ENCODE data around the gene SSH2. TPM values are rescaled to one million over a fixed set of nuclear protein-coding genes. Genes with fewer than 3 reads are reported as not detected.
"Not testable (repeated sequence)": the region's sequence is repeated elsewhere in the genome, so short reads cannot be mapped to it uniquely, and the experiment has no call there.

The SSH2 gene
- total and polyA plus RNA-seq, 5 experiments from 2014 or later, result 27.1 to 73.9 (median 32.6) TPM

DNA sequence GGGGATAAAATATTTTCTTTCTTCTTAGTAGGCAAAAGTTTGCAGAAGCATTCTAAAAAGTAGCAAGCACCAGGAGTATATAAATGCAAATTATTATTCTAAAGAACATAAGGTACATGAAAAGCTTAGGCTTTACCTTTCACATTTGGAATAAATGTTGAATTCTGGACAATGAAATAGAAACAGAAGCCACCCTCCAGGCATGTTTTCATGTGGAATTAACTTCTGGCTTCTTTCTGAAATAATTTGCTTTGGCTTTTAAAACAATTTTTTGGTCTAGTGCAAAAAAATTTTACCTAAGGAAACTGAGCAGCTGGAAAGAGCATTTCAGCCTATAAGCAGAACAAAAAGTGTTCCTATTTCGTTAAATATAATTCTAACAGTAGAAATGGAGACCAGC is 197.8 kb downstream of the SSH2 start:
- DNase-seq (no peak), ATAC-seq (no peak)
- Mint-ChIP-seq H3K27ac (peak overlapping the region in 8 of 10 donors; percentile 3 to 99 (median 56)), H3K4me1 (peaks cover 31 to 77% (median 64%) of the 10 kb centered on the region in 4 donors), H3K36me3 (peaks cover 0 to 56% (median 15%) of the 10 kb centered on the region in 3 donors), H3K4me3 (no peak overlapping the region), H3K9me3 (peaks cover 0 to 13% (median 0%) of the 10 kb centered on the region in 9 donors), H3K27me3 (no peaks in the 10 kb centered on the region)
- POLR2A ChIA-PET, result interaction anchor here (0.6 to 2.3 kb wide), 2 partner anchors 9 to 11 kb away, joined by 3 to 12 read pairs; no protein-coding TSS in a partner anchor

DNA sequence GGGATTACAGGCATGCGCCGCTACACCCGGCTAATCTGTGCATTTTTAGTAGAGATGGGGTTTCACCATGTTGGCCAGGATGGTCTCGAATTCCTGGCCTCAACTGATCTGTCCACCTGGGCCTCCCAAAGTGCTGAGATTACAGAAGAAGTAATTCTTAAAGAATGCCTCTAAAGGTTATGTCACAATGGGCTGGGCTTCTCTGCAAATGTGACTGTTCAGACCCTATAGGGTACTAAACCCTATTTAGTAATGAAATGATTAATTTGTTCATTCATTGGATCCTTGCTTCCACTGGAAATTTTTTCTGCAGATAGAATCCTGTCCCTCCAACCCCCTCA is 198.5 kb downstream of the SSH2 start:
- Mint-ChIP-seq H3K4me3 (no peak overlapping the region), H3K4me1 (peaks cover 35 to 83% (median 70%) of the 10 kb centered on the region in 4 donors), H3K9me3 (peaks cover 0 to 13% (median 0%) of the 10 kb centered on the region in 9 donors), H3K27ac (peak overlapping the region in 5 of 10 donors; percentile 9 to 99 (median 48)), H3K36me3 (peaks cover 0 to 56% (median 15%) of the 10 kb centered on the region in 3 donors), H3K27me3 (no peaks in the 10 kb centered on the region)
- POLR2A ChIA-PET, result no interaction called here
- no peak for DNase-seq
- ATAC-seq, result no peak

DNA sequence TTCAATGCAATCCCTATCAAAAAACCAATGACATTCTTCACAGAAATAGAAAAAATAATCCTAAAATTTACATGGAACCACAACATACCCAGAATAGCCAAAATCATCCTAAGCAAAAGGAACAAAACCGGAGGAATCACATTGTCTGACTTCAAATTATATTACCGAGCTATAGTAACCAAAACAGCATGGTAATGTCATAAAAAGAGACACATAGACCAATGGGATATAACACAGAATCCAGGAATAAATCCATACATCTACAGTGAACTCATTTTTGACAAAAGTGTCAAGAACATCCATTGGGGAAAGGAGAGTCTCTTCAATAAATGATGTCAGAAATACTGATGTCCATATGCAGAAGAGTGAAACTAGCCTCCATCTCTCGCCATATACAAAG is 201.5 kb downstream of the SSH2 start:
- Mint-ChIP-seq H3K36me3 (peaks cover 0 to 33% (median 13%) of the 10 kb centered on the region in 3 donors), H3K4me1 (peaks cover 43 to 83% (median 76%) of the 10 kb centered on the region in 4 donors), H3K27ac (peak overlapping the region; percentile 51 to 99 (median 78)), H3K4me3 (peak overlapping the region in 2 of 10 donors; percentile 39 to 59), H3K27me3 (no peaks in the 10 kb centered on the region), H3K9me3 (peaks cover 0 to 13% (median 0%) of the 10 kb centered on the region in 9 donors)
- POLR2A ChIA-PET, result no interaction called here
- DNase-seq (no peak), ATAC-seq (no peak)

DNA sequence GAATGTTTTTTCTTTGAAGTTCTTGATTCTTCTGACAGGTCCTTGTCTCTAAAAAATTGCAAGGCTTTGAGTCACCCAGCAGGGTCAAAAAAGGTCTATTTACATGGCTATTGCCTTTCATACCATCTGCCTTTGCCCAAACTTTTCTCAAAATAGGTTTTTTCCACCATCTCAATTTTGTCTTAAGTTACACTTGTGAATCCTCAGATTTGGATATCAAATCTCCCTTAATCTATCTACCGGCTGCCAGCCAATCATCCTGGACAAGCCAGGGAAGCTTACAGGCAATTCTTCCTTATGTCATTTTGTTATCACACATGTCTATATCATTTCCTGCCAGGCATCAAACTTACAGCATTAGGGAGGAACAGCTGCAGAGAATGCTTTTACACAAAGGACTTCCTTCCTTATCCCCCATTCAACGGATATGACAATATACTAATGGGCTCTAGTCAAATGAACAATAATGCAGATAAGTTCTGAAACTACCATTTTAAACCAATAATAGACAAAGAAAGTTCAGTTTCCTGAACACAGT is 203.2 kb downstream of the SSH2 start:
- Mint-ChIP-seq H3K36me3 (peaks cover 0 to 20% (median 13%) of the 10 kb centered on the region in 3 donors), H3K27ac (peak overlapping the region; percentile 75 to 99 (median 94)), H3K4me1 (peaks cover 46 to 84% (median 78%) of the 10 kb centered on the region in 4 donors), H3K27me3 (no peaks in the 10 kb centered on the region), H3K9me3 (peaks cover 0 to 13% (median 0%) of the 10 kb centered on the region in 9 donors), H3K4me3 (peak overlapping the region in 9 of 10 donors; percentile 26 to 74 (median 56))
- ATAC-seq (peak; percentile 24 to 71), DNase-seq (peak in 5 of 10 donors; percentile 18 to 47 (median 39))
- POLR2A ChIA-PET, result interaction anchor here (1.1 to 1.8 kb wide), 3 partner anchors 20 to 35 kb away, joined by 3 to 7 read pairs (median 7); no protein-coding TSS in a partner anchor

DNA sequence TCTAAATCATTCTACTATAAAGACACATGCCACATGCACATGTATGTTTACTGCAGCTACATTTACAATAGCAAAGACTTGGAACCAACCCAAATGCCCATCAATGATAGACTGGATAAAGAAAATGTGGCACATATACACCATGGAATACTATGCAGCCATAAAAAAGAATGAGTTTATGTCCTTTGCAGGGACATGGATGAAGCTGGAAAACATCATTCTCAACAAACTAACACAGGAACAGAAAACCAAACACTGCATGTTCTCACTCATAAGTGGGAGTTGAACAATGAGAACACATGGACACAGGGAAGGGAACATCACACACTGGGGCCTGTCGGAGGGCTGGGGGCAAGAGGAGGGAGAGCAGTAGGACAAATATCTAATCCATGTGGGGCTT is 204.6 kb downstream of the SSH2 start:
- not testable (repeated sequence) for H3K27me3 Mint-ChIP-seq, ATAC-seq, DNase-seq
- peak overlapping the region in 7 of 10 donors; percentile 25 to 74 (median 53) for H3K4me3 Mint-ChIP-seq
- H3K27ac Mint-ChIP-seq, result peak overlapping the region; percentile 75 to 99 (median 94)
- POLR2A ChIA-PET, result interaction anchor here (0.7 to 4.9 kb wide), 4 partner anchors 13 to 36 kb away, joined by 4 to 80 read pairs (median 48); no protein-coding TSS in a partner anchor
- peaks cover 0 to 18% (median 16%) of the 10 kb centered on the region in 3 donors for H3K36me3 Mint-ChIP-seq
- H3K9me3 Mint-ChIP-seq, result peaks cover 0 to 13% (median 0%) of the 10 kb centered on the region in 9 donors
- peaks cover 53 to 92% (median 87%) of the 10 kb centered on the region in 4 donors for H3K4me1 Mint-ChIP-seq

DNA sequence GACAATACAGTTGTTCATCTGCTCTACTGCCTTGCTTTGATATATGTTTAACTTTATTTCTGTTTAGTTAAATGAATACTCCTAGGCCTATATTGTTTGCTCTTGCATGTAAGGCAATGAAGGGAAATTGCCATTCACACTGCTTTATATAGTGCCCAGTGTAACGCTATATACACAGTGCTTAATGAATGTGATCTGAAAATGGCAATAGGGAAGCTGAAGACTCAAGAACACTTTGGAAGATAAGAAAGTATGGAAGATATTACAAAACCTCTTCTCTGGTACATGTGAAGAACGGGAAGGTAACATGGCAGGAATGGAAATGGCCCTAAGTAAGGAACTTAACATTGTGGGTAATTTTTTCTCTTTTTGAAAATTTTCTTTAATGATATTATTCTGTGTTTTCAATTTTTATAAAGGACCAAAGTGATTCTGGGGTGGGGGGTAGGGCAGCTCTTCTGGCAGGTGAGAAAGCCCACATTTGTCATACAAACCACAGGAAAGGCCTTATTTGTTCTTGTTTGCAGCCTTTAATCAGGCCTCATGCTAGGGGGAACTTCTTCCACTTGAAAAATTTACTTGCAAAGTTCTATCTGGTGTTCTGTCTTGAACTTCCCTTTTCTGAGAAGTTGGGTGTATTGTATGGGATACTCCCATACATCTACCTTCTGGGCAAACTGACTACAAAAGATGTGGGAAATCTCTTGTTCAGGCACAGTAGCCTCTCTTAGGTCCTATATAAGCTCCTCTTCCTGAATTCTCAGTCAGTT is 206.6 kb downstream of the SSH2 start:
- Mint-ChIP-seq H3K9me3 (peaks cover 0 to 6% (median 0%) of the 10 kb centered on the region in 9 donors), H3K27me3 (no peaks in the 10 kb centered on the region), H3K36me3 (peaks cover 0 to 11% (median 10%) of the 10 kb centered on the region in 3 donors), H3K27ac (peak overlapping the region; percentile 86 to 99 (median 94)), H3K4me3 (peak overlapping the region; percentile 53 to 90 (median 76)), H3K4me1 (peaks cover 47 to 95% (median 86%) of the 10 kb centered on the region in 4 donors)
- POLR2A ChIA-PET, result interaction anchor here (0.5 to 4.9 kb wide), 19 partner anchors 9 to 597 kb away, joined by 3 to 80 read pairs (median 4); partner anchors contain the start of gene CORO6
- ATAC-seq (peak; percentile 52 to 55), DNase-seq (peak in 6 of 10 donors; percentile 4 to 54 (median 32))

DNA sequence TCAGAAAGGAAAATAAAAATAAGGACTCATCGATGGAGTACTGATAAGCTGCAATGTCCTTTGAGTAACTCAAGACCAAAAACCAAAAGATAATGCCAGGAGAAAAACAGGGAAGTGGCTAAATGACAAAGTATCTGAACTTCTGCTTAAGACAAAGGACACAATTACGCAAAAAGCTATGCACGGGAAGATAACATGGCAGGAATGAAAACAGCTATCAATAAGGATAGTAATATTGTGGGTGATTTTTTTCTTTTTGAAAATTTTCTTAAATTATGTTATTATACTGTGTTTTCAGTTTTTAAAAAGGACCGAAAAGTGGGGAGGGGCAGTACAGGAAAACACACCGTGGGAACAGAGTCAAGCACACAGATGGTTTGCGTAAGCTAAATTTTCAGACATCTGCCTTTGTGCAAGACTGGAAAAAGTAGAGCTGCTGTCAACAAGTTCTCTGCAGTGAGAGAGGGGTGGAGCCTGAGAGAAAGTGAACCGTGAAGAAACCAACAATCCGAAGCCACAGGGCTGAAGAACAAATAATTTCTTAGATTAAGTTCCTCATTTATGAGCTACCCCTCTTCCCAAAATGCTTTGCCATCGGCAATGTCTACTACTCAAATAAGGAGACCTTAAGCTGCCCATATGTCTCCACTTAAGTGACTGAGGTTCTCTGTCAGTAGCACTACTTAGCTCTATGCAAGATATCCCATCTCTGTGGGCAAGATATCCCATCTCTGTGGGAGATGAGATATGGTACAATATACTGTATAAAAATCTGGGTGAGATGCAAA is 207.4 kb downstream of the SSH2 start:
- Mint-ChIP-seq H3K27ac (peak overlapping the region; percentile 86 to 99 (median 94)), H3K4me1 (peaks cover 50 to 95% (median 86%) of the 10 kb centered on the region in 4 donors), H3K27me3 (no peaks in the 10 kb centered on the region), H3K9me3 (peaks cover 0 to 2% (median 0%) of the 10 kb centered on the region in 9 donors), H3K36me3 (peaks cover 0 to 9% (median 5%) of the 10 kb centered on the region in 3 donors), H3K4me3 (peak overlapping the region; percentile 53 to 90 (median 76))
- POLR2A ChIA-PET, result interaction anchor here (0.7 to 4.9 kb wide), 16 partner anchors 10 to 208 kb away, joined by 3 to 80 read pairs (median 4); partner anchors contain the start of gene CORO6
- DNase-seq, result peak in 9 of 10 donors; percentile 35 to 77 (median 57)
- peak; percentile 79 to 83 for ATAC-seq

DNA sequence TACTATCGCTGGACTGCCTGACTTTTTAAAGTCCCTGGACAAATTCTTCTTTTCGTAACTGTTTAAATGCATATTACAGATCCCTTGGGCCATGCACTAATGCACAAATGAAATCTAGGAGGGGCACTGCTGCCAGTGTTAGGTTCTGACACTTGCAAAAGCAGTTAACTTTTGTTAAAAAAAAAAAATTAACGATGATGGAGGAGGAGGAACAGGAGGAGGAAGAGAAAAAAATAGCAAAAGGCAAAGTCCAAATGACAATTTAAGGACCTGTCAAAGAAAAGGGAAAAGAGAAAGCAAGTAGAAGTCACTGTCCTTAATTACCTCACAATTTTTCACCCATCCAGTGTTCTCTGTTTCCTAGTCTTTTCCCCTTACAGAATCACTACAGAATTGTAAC is 209.5 kb downstream of the SSH2 start:
- Mint-ChIP-seq H3K36me3 (peaks cover 0 to 14% (median 9%) of the 10 kb centered on the region in 3 donors), H3K27me3 (no peaks in the 10 kb centered on the region), H3K27ac (peak overlapping the region in 9 of 10 donors; percentile 13 to 99 (median 94)), H3K9me3 (no peaks in the 10 kb centered on the region), H3K4me1 (peaks cover 53 to 95% (median 85%) of the 10 kb centered on the region in 4 donors), H3K4me3 (peak overlapping the region in 7 of 10 donors; percentile 8 to 65 (median 52))
- POLR2A ChIA-PET, result interaction anchor here (0.6 to 4.9 kb wide), 5 partner anchors 8 to 56 kb away, joined by 3 to 80 read pairs (median 7); no protein-coding TSS in a partner anchor
- DNase-seq (no peak), ATAC-seq (no peak)

DNA sequence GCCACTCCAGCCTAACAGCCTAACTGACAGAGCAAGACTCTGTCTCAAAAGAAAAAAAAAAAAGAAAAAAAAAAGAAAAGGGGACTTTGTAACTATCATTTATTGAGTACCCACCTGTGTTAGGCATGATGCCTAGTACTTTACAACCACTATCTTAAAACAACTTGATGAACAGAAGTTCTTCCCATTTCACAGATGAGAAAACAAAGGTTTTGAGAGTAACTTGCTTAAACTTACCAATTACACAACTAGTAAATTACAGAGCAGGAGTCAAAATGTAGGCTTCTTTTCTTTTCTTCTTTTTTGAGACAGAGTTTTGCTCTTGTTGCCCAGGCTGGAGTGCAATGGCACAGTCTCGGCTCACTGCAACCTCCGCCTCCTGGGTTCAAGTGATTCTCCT is 210.6 kb downstream of the SSH2 start:
- H3K9me3 Mint-ChIP-seq, result no peaks in the 10 kb centered on the region
- no peak for ATAC-seq
- H3K27ac Mint-ChIP-seq, result peak overlapping the region in 5 of 10 donors; percentile 40 to 99 (median 55)
- H3K4me1 Mint-ChIP-seq, result peaks cover 51 to 96% (median 89%) of the 10 kb centered on the region in 4 donors
- H3K4me3 Mint-ChIP-seq, result no peak overlapping the region
- no peaks in the 10 kb centered on the region for H3K27me3 Mint-ChIP-seq
- POLR2A ChIA-PET, result interaction anchor here (1.1 to 2.9 kb wide), 4 partner anchors 11 to 42 kb away, joined by 3 to 14 read pairs (median 4); no protein-coding TSS in a partner anchor
- DNase-seq, result no peak
- peaks cover 0 to 17% (median 9%) of the 10 kb centered on the region in 3 donors for H3K36me3 Mint-ChIP-seq

DNA sequence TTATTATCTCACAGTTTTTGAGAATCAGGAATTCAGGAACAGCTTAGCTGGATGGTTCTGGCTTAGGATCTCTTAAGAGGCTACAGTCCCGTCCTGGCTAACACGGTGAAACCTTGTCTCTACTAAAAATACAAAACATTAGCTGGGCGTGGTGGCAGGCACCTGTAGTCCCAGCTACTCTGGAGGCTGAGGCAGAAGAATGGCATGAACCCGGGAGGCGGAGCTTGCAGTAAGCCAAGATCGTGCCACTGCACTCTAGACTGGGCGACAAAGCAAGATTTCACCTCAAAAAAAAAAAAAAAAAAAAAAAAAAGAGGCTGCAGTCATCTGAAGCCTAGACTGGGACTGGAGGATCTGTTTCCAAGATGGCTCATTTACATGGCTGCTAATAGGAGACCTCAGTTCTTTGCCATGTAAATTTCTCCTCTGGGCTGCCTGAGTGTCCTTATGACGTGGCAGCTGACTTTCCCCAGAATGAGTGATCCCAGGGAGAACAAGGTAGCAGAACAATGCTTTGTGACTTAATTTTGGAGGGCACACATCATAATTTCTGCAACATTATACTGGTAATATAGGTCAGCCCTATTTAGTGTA is 211.5 kb downstream of the SSH2 start:
- POLR2A ChIA-PET, result interaction anchor here (0.7 to 2.9 kb wide), 5 partner anchors 10 to 64 kb away, joined by 3 to 14 read pairs (median 4); no protein-coding TSS in a partner anchor
- Mint-ChIP-seq H3K36me3 (peaks cover 0 to 20% (median 9%) of the 10 kb centered on the region in 3 donors), H3K9me3 (no peaks in the 10 kb centered on the region), H3K4me1 (peaks cover 51 to 96% (median 91%) of the 10 kb centered on the region in 4 donors), H3K27me3 (no peaks in the 10 kb centered on the region), H3K27ac (peak overlapping the region in 7 of 10 donors; percentile 30 to 99 (median 60)), H3K4me3 (peak overlapping the region in 2 of 10 donors; percentile 9 to 22)
- ATAC-seq (no peak), DNase-seq (no peak)

DNA sequence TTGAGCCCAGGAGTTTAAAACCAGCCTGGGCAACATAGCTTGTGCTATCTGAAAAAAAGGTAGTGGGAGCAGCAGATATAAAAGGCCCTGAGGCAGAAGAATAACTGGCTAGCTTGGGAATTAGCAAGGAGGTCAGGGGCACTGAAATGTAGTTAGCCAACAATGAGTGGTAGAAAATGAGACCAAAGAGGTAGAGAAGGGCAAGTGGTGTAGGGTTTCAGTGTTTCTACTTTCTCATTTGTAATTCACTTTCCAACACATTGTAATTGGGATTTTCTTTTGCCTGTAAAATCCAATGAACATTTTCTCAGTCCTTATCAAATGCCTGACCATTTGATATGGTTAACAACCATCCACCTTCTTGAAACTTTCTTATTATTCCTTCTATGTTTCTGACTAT is 212.2 kb downstream of the SSH2 start:
- H3K27me3 Mint-ChIP-seq, result no peaks in the 10 kb centered on the region
- peak overlapping the region in 4 of 10 donors; percentile 30 to 99 (median 68) for H3K27ac Mint-ChIP-seq
- DNase-seq, result no peak
- H3K9me3 Mint-ChIP-seq, result no peaks in the 10 kb centered on the region
- H3K4me1 Mint-ChIP-seq, result peaks cover 46 to 95% (median 89%) of the 10 kb centered on the region in 4 donors
- H3K4me3 Mint-ChIP-seq, result peak overlapping the region in 2 of 10 donors; percentile 2 to 16
- H3K36me3 Mint-ChIP-seq, result peaks cover 0 to 20% (median 9%) of the 10 kb centered on the region in 3 donors
- ATAC-seq, result no peak
- POLR2A ChIA-PET, result interaction anchor here (0.9 to 2.9 kb wide), 3 partner anchors 9 to 19 kb away, joined by 3 to 14 read pairs (median 7); no protein-coding TSS in a partner anchor

All from naive thymus-derived CD8-positive, alpha-beta T cell (primary cell).